ENCODE measurements around the gene PPP1R16B. TPM values are rescaled to one million over a fixed set of nuclear protein-coding genes. Genes with fewer than 3 reads are reported as not detected.
"Not testable (repeated sequence)": the region's sequence is repeated elsewhere in the genome, so short reads cannot be mapped to it uniquely, and the experiment has no call there.

Gene PPP1R16B
- total and polyA plus RNA-seq, 9 donors = 0.92 to 56.4 (median 2.9) TPM

GRCh38 chr20:38855356-38855755, 49.9 kb downstream of the PPP1R16B start:
- DNase-seq = no peak
- Histone ChIP-seq H3K27ac (no peak overlapping the region), H3K27me3 (no peaks in the 10 kb centered on the region), H3K36me3 (no peaks in the 10 kb centered on the region), H3K9me3 (no peaks in the 10 kb centered on the region), H3K4me3 (no peak overlapping the region), H3K4me1 (ENCODE audit: insufficient read depth) (no peaks in the 10 kb centered on the region)
- WGBS, 3 donors = 38 to 43% (median 42%) methylated on average over 5 of the region's 5 CpGs
- intact Hi-C loops (cut with DNase I) = no loop called here
- TF ChIP-seq EP300 (IDR thresholded peaks at IDR 0.05) = no peak
- no peak for TF ChIP-seq CTCF (IDR thresholded peaks at IDR 0.05)
- TF ChIP-seq POLR2A (IDR thresholded peaks at IDR 0.05) = no peak

- Histone ChIP-seq H3K27ac (no peak overlapping the region), H3K27me3 (no peaks in the 10 kb centered on the region), H3K9me3 (no peaks in the 10 kb centered on the region), H3K4me1 (ENCODE audit: insufficient read depth) (no peaks in the 10 kb centered on the region), H3K4me3 (no peak overlapping the region), H3K36me3 (no peaks in the 10 kb centered on the region)
- DNase-seq = no peak
- intact Hi-C loops (cut with DNase I) = no loop called here
- WGBS, 3 donors = 73 to 82% (median 80%) methylated on average over 2 of the region's 2 CpGs
- TF ChIP-seq EP300 (IDR thresholded peaks at IDR 0.05) (no peak), POLR2A (IDR thresholded peaks at IDR 0.05) (no peak), CTCF (IDR thresholded peaks at IDR 0.05) (no peak)
Observed at GRCh38 chr20:38856570-38856969, 51.1 kb downstream of the PPP1R16B start.

GRCh38 chr20:38857703-38858102, 52.2 kb downstream of the PPP1R16B start:
- H3K4me3 ChIP-seq = no peak overlapping the region
- TF ChIP-seq CTCF (IDR thresholded peaks at IDR 0.05) = no peak
- TF ChIP-seq EP300 (IDR thresholded peaks at IDR 0.05) = no peak
- TF ChIP-seq POLR2A (IDR thresholded peaks at IDR 0.05) = no peak
- no peaks in the 10 kb centered on the region for H3K36me3 ChIP-seq
- H3K27me3 ChIP-seq = no peaks in the 10 kb centered on the region
- no peaks in the 10 kb centered on the region for H3K9me3 ChIP-seq
- no peak for DNase-seq
- no peaks in the 10 kb centered on the region for H3K4me1 ChIP-seq (ENCODE audit: insufficient read depth)
- H3K27ac ChIP-seq = no peak overlapping the region
- intact Hi-C loops (cut with DNase I) = no loop called here
- 75 to 86% (median 78%) methylated on average over 7 of the region's 7 CpGs for WGBS, 3 donors

GRCh38 chr20:38859070-38859690, 53.7 kb downstream of the PPP1R16B start:
- 63 to 65% (median 64%) methylated on average over 9 of the region's 9 CpGs for WGBS, 3 donors

GRCh38 chr20:38859857-38860256, 54.4 kb downstream of the PPP1R16B start:
- H3K36me3 ChIP-seq; H3K27ac ChIP-seq; H3K27me3 ChIP-seq; H3K9me3 ChIP-seq; H3K4me1 ChIP-seq (ENCODE audit: insufficient read depth); H3K4me3 ChIP-seq; DNase-seq; intact Hi-C loops (cut with DNase I): not testable (repeated sequence)
- 85 to 91% (median 90%) methylated on average over 4 of the region's 4 CpGs for WGBS, 3 donors

More at GRCh38 chr20:38859070-38859690, 53.7 kb downstream of the PPP1R16B start:
- no peaks in the 10 kb centered on the region for H3K9me3 ChIP-seq
- H3K27me3 ChIP-seq = no peaks in the 10 kb centered on the region
- H3K27ac ChIP-seq = no peak overlapping the region
- no peak for TF ChIP-seq EP300 (IDR thresholded peaks at IDR 0.05)
- TF ChIP-seq POLR2A (IDR thresholded peaks at IDR 0.05) = no peak
- no peak for TF ChIP-seq CTCF (IDR thresholded peaks at IDR 0.05)
- H3K36me3 ChIP-seq = no peaks in the 10 kb centered on the region
- intact Hi-C loops (cut with DNase I) = no loop called here
- H3K4me1 ChIP-seq (ENCODE audit: insufficient read depth) = no peaks in the 10 kb centered on the region
- no peak overlapping the region for H3K4me3 ChIP-seq
- no peak for DNase-seq

Data from ovary (tissue), 9 donors.